Measurements from ENCODE around the gene APOC3. TPM values are rescaled to one million over a fixed set of nuclear protein-coding genes. Genes with fewer than 3 reads are reported as not detected.

Gene APOC3
- polyA plus RNA-seq, 4 donors = 273 to 10,182 (median 3,455) TPM

- DNase-seq (peak in 1 of 2 donors; percentile 36), FAIRE-seq (no peak)
- peak overlapping the region; percentile 79 to 92 (median 84) for H3K27ac ChIP-seq (ENCODE audit: low read depth in 1 of 3, low read length in 2 of 3)
- H3K27me3 ChIP-seq (ENCODE audit: control insufficient read depth in 3 of 3, insufficient read depth in 3 of 3, low read length in 3 of 3) = no peaks in the 10 kb centered on the region
- 24 to 54% (median 31%) methylated on average over 4 of the region's 4 CpGs for WGBS, 3 donors
- H3K36me3 ChIP-seq (ENCODE audit: control insufficient read depth in 3 of 3, insufficient read depth in 2 of 3, low read depth in 1 of 3, low read length in 3 of 3) = peaks cover 11 to 23% (median 14%) of the 10 kb centered on the region in 3 donors
- no peaks in the 10 kb centered on the region for H3K9me3 ChIP-seq (ENCODE audit: control insufficient read depth in 2 of 2, insufficient read depth in 1 of 2, low read depth in 1 of 2, low read length in 1 of 2)
- peaks cover 6 to 42% (median 8%) of the 10 kb centered on the region in 3 donors for H3K4me1 ChIP-seq (ENCODE audit: control insufficient read depth in 3 of 3, insufficient read depth in 2 of 3, low read depth in 1 of 3, low read length in 2 of 3)
- peak overlapping the region in 2 of 3 donors; percentile 86 to 87 for H3K4me3 ChIP-seq (ENCODE audit: low read depth in 1 of 3, low read length in 3 of 3)
Observed at GRCh38 chr11:116788534-116788933, 41.2 kb upstream of the APOC3 start.

- FAIRE-seq = no peak
- no peaks in the 10 kb centered on the region for H3K27me3 ChIP-seq (ENCODE audit: control insufficient read depth in 3 of 3, insufficient read depth in 3 of 3, low read length in 3 of 3)
- H3K9me3 ChIP-seq (ENCODE audit: control insufficient read depth in 2 of 2, insufficient read depth in 1 of 2, low read depth in 1 of 2, low read length in 1 of 2) = no peaks in the 10 kb centered on the region
- 80 to 88% (median 82%) methylated on average over 4 of the region's 4 CpGs for WGBS, 3 donors
- H3K4me3 ChIP-seq (ENCODE audit: low read depth in 1 of 3, low read length in 3 of 3) = peak overlapping the region in 1 of 3 donors; percentile 87
- H3K27ac ChIP-seq (ENCODE audit: low read depth in 1 of 3, low read length in 2 of 3) = no peak overlapping the region
- peaks cover 6 to 45% (median 8%) of the 10 kb centered on the region in 3 donors for H3K4me1 ChIP-seq (ENCODE audit: control insufficient read depth in 3 of 3, insufficient read depth in 2 of 3, low read depth in 1 of 3, low read length in 2 of 3)
- no peak for DNase-seq
- H3K36me3 ChIP-seq (ENCODE audit: control insufficient read depth in 3 of 3, insufficient read depth in 2 of 3, low read depth in 1 of 3, low read length in 3 of 3) = peaks cover 11 to 22% (median 14%) of the 10 kb centered on the region in 3 donors
Observed at GRCh38 chr11:116788975-116789374, 40.7 kb upstream of the APOC3 start.

- H3K4me3 ChIP-seq (ENCODE audit: low read depth in 1 of 3, low read length in 3 of 3) = no peak overlapping the region
- 87 to 93% (median 87%) methylated on average over 45 to 53 of the region's 53 CpGs for WGBS, 3 donors
- no peak overlapping the region for H3K27ac ChIP-seq (ENCODE audit: low read depth in 1 of 3, low read length in 2 of 3)
- peaks cover 1 to 8% (median 7%) of the 10 kb centered on the region in 3 donors for H3K36me3 ChIP-seq (ENCODE audit: control insufficient read depth in 3 of 3, insufficient read depth in 2 of 3, low read depth in 1 of 3, low read length in 3 of 3)
- H3K4me1 ChIP-seq (ENCODE audit: control insufficient read depth in 3 of 3, insufficient read depth in 2 of 3, low read depth in 1 of 3, low read length in 2 of 3) = peaks cover 6 to 45% (median 8%) of the 10 kb centered on the region in 3 donors
- FAIRE-seq = no peak
- no peaks in the 10 kb centered on the region for H3K9me3 ChIP-seq (ENCODE audit: control insufficient read depth in 2 of 2, insufficient read depth in 1 of 2, low read depth in 1 of 2, low read length in 1 of 2)
- DNase-seq = no peak
- no peaks in the 10 kb centered on the region for H3K27me3 ChIP-seq (ENCODE audit: control insufficient read depth in 3 of 3, insufficient read depth in 3 of 3, low read length in 3 of 3)
Observed at GRCh38 chr11:116790167-116791001, 39.3 kb upstream of the APOC3 start.

- 28 to 29% (median 28%) methylated on average over 30 to 31 of the region's 31 CpGs for WGBS, 3 donors
- DNase-seq = peak; percentile 71 to 87
- no peaks in the 10 kb centered on the region for H3K9me3 ChIP-seq (ENCODE audit: control insufficient read depth in 2 of 2, insufficient read depth in 1 of 2, low read depth in 1 of 2, low read length in 1 of 2)
- no peak overlapping the region for H3K27ac ChIP-seq (ENCODE audit: low read depth in 1 of 3, low read length in 2 of 3)
- H3K4me1 ChIP-seq (ENCODE audit: control insufficient read depth in 3 of 3, insufficient read depth in 2 of 3, low read depth in 1 of 3, low read length in 2 of 3) = peaks cover 6 to 45% (median 8%) of the 10 kb centered on the region in 3 donors
- no peak overlapping the region for H3K4me3 ChIP-seq (ENCODE audit: low read depth in 1 of 3, low read length in 3 of 3)
- no peak for FAIRE-seq
- H3K36me3 ChIP-seq (ENCODE audit: control insufficient read depth in 3 of 3, insufficient read depth in 2 of 3, low read depth in 1 of 3, low read length in 3 of 3) = peaks cover 0 to 3% (median 2%) of the 10 kb centered on the region in 3 donors
- no peaks in the 10 kb centered on the region for H3K27me3 ChIP-seq (ENCODE audit: control insufficient read depth in 3 of 3, insufficient read depth in 3 of 3, low read length in 3 of 3)
Observed at GRCh38 chr11:116791002-116791812, 38.5 kb upstream of the APOC3 start.

- H3K4me3 ChIP-seq (ENCODE audit: low read depth in 1 of 3, low read length in 3 of 3) = no peak within 1 kb of the TSS
- no peak within 1 kb of the TSS for H3K27ac ChIP-seq (ENCODE audit: low read depth in 1 of 3, low read length in 2 of 3)
- no peaks in the 10 kb centered on the region for H3K27me3 ChIP-seq (ENCODE audit: control insufficient read depth in 3 of 3, insufficient read depth in 3 of 3, low read length in 3 of 3)
- DNase-seq (no peak), FAIRE-seq (no peak)
- no peaks in the 10 kb centered on the region for H3K36me3 ChIP-seq (ENCODE audit: control insufficient read depth in 3 of 3, insufficient read depth in 2 of 3, low read depth in 1 of 3, low read length in 3 of 3)
- no peaks in the 10 kb centered on the region for H3K9me3 ChIP-seq (ENCODE audit: control insufficient read depth in 2 of 2, insufficient read depth in 1 of 2, low read depth in 1 of 2, low read length in 1 of 2)
- WGBS, 3 donors = 83 to 88% (median 83%) methylated on average over 7 of the region's 7 CpGs
- H3K4me1 ChIP-seq (ENCODE audit: control insufficient read depth in 3 of 3, insufficient read depth in 2 of 3, low read depth in 1 of 3, low read length in 2 of 3) = peaks cover 4 to 41% (median 7%) of the 10 kb centered on the region in 3 donors
Observed at GRCh38 chr11:116791813-116792143, 37.9 kb upstream of the APOC3 start, which contains the start of gene APOA5. Gene APOA5 (minus strand): TSS chr11:116791879. CDS start chr11:116791860, 19 bp downstream.

- FAIRE-seq (no peak), DNase-seq (no peak)
- Histone ChIP-seq H3K27ac (ENCODE audit: low read depth in 1 of 3, low read length in 2 of 3) (no peak overlapping the region), H3K27me3 (ENCODE audit: control insufficient read depth in 3 of 3, insufficient read depth in 3 of 3, low read length in 3 of 3) (no peaks in the 10 kb centered on the region), H3K4me1 (ENCODE audit: control insufficient read depth in 3 of 3, insufficient read depth in 2 of 3, low read depth in 1 of 3, low read length in 2 of 3) (peaks cover 0 to 37% (median 4%) of the 10 kb centered on the region in 3 donors), H3K9me3 (ENCODE audit: control insufficient read depth in 2 of 2, insufficient read depth in 1 of 2, low read depth in 1 of 2, low read length in 1 of 2) (no peaks in the 10 kb centered on the region), H3K36me3 (ENCODE audit: control insufficient read depth in 3 of 3, insufficient read depth in 2 of 3, low read depth in 1 of 3, low read length in 3 of 3) (no peaks in the 10 kb centered on the region), H3K4me3 (ENCODE audit: low read depth in 1 of 3, low read length in 3 of 3) (no peak overlapping the region)
- 62 to 76% (median 66%) methylated on average over 7 to 8 of the region's 8 CpGs for WGBS, 3 donors
Observed at GRCh38 chr11:116792144-116792868, 37.4 kb upstream of the APOC3 start.

- Histone ChIP-seq H3K27ac (ENCODE audit: low read depth in 1 of 3, low read length in 2 of 3) (no peak overlapping the region), H3K36me3 (ENCODE audit: control insufficient read depth in 3 of 3, insufficient read depth in 2 of 3, low read depth in 1 of 3, low read length in 3 of 3) (no peaks in the 10 kb centered on the region), H3K9me3 (ENCODE audit: control insufficient read depth in 2 of 2, insufficient read depth in 1 of 2, low read depth in 1 of 2, low read length in 1 of 2) (no peaks in the 10 kb centered on the region), H3K4me1 (ENCODE audit: control insufficient read depth in 3 of 3, insufficient read depth in 2 of 3, low read depth in 1 of 3, low read length in 2 of 3) (peaks cover 0 to 37% (median 4%) of the 10 kb centered on the region in 3 donors), H3K27me3 (ENCODE audit: control insufficient read depth in 3 of 3, insufficient read depth in 3 of 3, low read length in 3 of 3) (no peaks in the 10 kb centered on the region), H3K4me3 (ENCODE audit: low read depth in 1 of 3, low read length in 3 of 3) (no peak overlapping the region)
- FAIRE-seq (no peak), DNase-seq (peak in 1 of 2 donors; percentile 65)
- 63 to 80% (median 64%) methylated on average over 8 of the region's 8 CpGs for WGBS, 3 donors
Observed at GRCh38 chr11:116792869-116793771, 36.6 kb upstream of the APOC3 start.

Data from small intestine (tissue), 7 donors.